Measurements from ENCODE around the gene FGD3.
"Not testable (repeated sequence)": the region's sequence is repeated elsewhere in the genome, so short reads cannot be mapped to it uniquely, and the experiment has no call there.

FGD3 gene

GRCh38 chr9:92988215-92988768 lies 41.0 kb downstream of the FGD3 start:
- H3K9me3 ChIP-seq (ENCODE audit: low read depth, low read length): 0 out of 2 replicates have a peak, but pooled peaks cover 3% of the 10 kb centered on the region
- TF ChIP-seq FOXP2 (optimal IDR thresholded peaks at IDR 0.05; ENCODE audit: control extremely low read depth, extremely low read length, insufficient read depth): no peak
- no peak for TF ChIP-seq EZH2 (IDR thresholded peaks at IDR 0.05)
- TF ChIP-seq POLR2AphosphoS5 (IDR thresholded peaks at IDR 0.05; ENCODE audit: borderline replicate concordance, low read depth, low read length): no peak
- H3K9ac ChIP-seq (ENCODE audit: insufficient read length): no peak overlapping the region
- H3K27ac ChIP-seq: no peak overlapping the region
- DNase-seq (ENCODE audit: low read depth, low spot score): no peak
- no peak overlapping the region for H3K4me3 ChIP-seq
- H3K36me3 ChIP-seq (ENCODE audit: insufficient read depth, low read length): no peaks in the 10 kb centered on the region

GRCh38 chr9:92989561-92989960 lies 42.2 kb downstream of the FGD3 start:
- DNase-seq (ENCODE audit: low read depth, low spot score): no peak
- no peak overlapping the region for H3K4me3 ChIP-seq
- no peaks in the 10 kb centered on the region for H3K36me3 ChIP-seq (ENCODE audit: insufficient read depth, low read length)
- TF ChIP-seq EZH2 (IDR thresholded peaks at IDR 0.05) (no peak), POLR2AphosphoS5 (IDR thresholded peaks at IDR 0.05; ENCODE audit: borderline replicate concordance, low read depth, low read length) (no peak)
- H3K27ac ChIP-seq: no peak overlapping the region
- H3K9me3 ChIP-seq (ENCODE audit: low read depth, low read length): no peaks in the 10 kb centered on the region
- H3K9ac ChIP-seq (ENCODE audit: insufficient read length): no peak overlapping the region

GRCh38 chr9:92990461-92990860 lies 43.1 kb downstream of the FGD3 start:
- no peak for DNase-seq (ENCODE audit: low read depth, low spot score)
- Histone ChIP-seq H3K9ac (ENCODE audit: insufficient read length) (no peak overlapping the region), H3K36me3 (ENCODE audit: insufficient read depth, low read length) (no peaks in the 10 kb centered on the region), H3K4me3 (no peak overlapping the region), H3K9me3 (ENCODE audit: low read depth, low read length) (no peaks in the 10 kb centered on the region), H3K27ac (no peak overlapping the region)
- TF ChIP-seq EZH2 (IDR thresholded peaks at IDR 0.05) (no peak), POLR2AphosphoS5 (IDR thresholded peaks at IDR 0.05; ENCODE audit: borderline replicate concordance, low read depth, low read length) (no peak), FOXP2 (optimal IDR thresholded peaks at IDR 0.05; ENCODE audit: control extremely low read depth, extremely low read length, insufficient read depth) (no peak)

GRCh38 chr9:92992549-92992948 lies 45.2 kb downstream of the FGD3 start:
- Histone ChIP-seq H3K4me3 (no peak overlapping the region), H3K27ac (no peak overlapping the region), H3K36me3 (ENCODE audit: insufficient read depth, low read length) (no peaks in the 10 kb centered on the region), H3K9ac (ENCODE audit: insufficient read length) (no peak overlapping the region), H3K9me3 (ENCODE audit: low read depth, low read length) (no peaks in the 10 kb centered on the region)
- no peak for TF ChIP-seq EZH2 (IDR thresholded peaks at IDR 0.05)
- TF ChIP-seq POLR2AphosphoS5 (IDR thresholded peaks at IDR 0.05; ENCODE audit: borderline replicate concordance, low read depth, low read length): no peak
- TF ChIP-seq FOXP2 (optimal IDR thresholded peaks at IDR 0.05; ENCODE audit: control extremely low read depth, extremely low read length, insufficient read depth): no peak
- DNase-seq (ENCODE audit: low read depth, low spot score): no peak

- not testable (repeated sequence) for H3K36me3 ChIP-seq (ENCODE audit: insufficient read depth, low read length); H3K9ac ChIP-seq (ENCODE audit: insufficient read length); DNase-seq (ENCODE audit: low read depth, low spot score)
Observed at GRCh38 chr9:92998871-92999270, 51.5 kb downstream of the FGD3 start.

GRCh38 chr9:93001031-93001430 lies 53.7 kb downstream of the FGD3 start:
- Histone ChIP-seq H3K27ac (no peak overlapping the region), H3K9me3 (ENCODE audit: low read depth, low read length) (no peaks in the 10 kb centered on the region), H3K36me3 (ENCODE audit: insufficient read depth, low read length) (no peaks in the 10 kb centered on the region), H3K9ac (ENCODE audit: insufficient read length) (no peak overlapping the region), H3K4me3 (no peak overlapping the region)
- TF ChIP-seq POLR2AphosphoS5 (IDR thresholded peaks at IDR 0.05; ENCODE audit: borderline replicate concordance, low read depth, low read length): no peak
- TF ChIP-seq EZH2 (IDR thresholded peaks at IDR 0.05): no peak
- TF ChIP-seq FOXP2 (optimal IDR thresholded peaks at IDR 0.05; ENCODE audit: control extremely low read depth, extremely low read length, insufficient read depth): no peak
- DNase-seq (ENCODE audit: low read depth, low spot score): no peak

More at GRCh38 chr9:92998871-92999270, 51.5 kb downstream of the FGD3 start:
- H3K9me3 ChIP-seq (ENCODE audit: low read depth, low read length); H3K4me3 ChIP-seq; H3K27ac ChIP-seq: not testable (repeated sequence)

- no peak for TF ChIP-seq POLR2AphosphoS5 (IDR thresholded peaks at IDR 0.05; ENCODE audit: borderline replicate concordance, low read depth, low read length)
- TF ChIP-seq FOXP2 (optimal IDR thresholded peaks at IDR 0.05; ENCODE audit: control extremely low read depth, extremely low read length, insufficient read depth): no peak
- no peak for TF ChIP-seq EZH2 (IDR thresholded peaks at IDR 0.05)
Observed at GRCh38 chr9:93002700-93003099, 55.4 kb downstream of the FGD3 start.

GRCh38 chr9:93003552-93004407 lies 56.5 kb downstream of the FGD3 start:
- no peak overlapping the region for H3K9ac ChIP-seq (ENCODE audit: insufficient read length)
- TF ChIP-seq EZH2 (IDR thresholded peaks at IDR 0.05) (no peak), POLR2AphosphoS5 (IDR thresholded peaks at IDR 0.05; ENCODE audit: borderline replicate concordance, low read depth, low read length) (no peak)
- DNase-seq (ENCODE audit: low read depth, low spot score): no peak
- H3K9me3 ChIP-seq (ENCODE audit: low read depth, low read length): no peaks in the 10 kb centered on the region
- H3K27ac ChIP-seq: no peak overlapping the region
- peak overlapping the region; percentile 56 for H3K4me3 ChIP-seq
- H3K36me3 ChIP-seq (ENCODE audit: insufficient read depth, low read length): no peaks in the 10 kb centered on the region

More at GRCh38 chr9:93002700-93003099, 55.4 kb downstream of the FGD3 start:
- Histone ChIP-seq H3K4me3 (no peak overlapping the region), H3K27ac (no peak overlapping the region), H3K9me3 (ENCODE audit: low read depth, low read length) (no peaks in the 10 kb centered on the region), H3K9ac (ENCODE audit: insufficient read length) (no peak overlapping the region), H3K36me3 (ENCODE audit: insufficient read depth, low read length) (no peaks in the 10 kb centered on the region)
- DNase-seq (ENCODE audit: low read depth, low spot score): no peak

GRCh38 chr9:93004561-93004960 lies 57.2 kb downstream of the FGD3 start:
- no peak for DNase-seq (ENCODE audit: low read depth, low spot score)
- TF ChIP-seq FOXP2 (optimal IDR thresholded peaks at IDR 0.05; ENCODE audit: control extremely low read depth, extremely low read length, insufficient read depth) (no peak), POLR2AphosphoS5 (IDR thresholded peaks at IDR 0.05; ENCODE audit: borderline replicate concordance, low read depth, low read length) (no peak), EZH2 (IDR thresholded peaks at IDR 0.05) (no peak)
- no peak overlapping the region for H3K27ac ChIP-seq
- H3K36me3 ChIP-seq (ENCODE audit: insufficient read depth, low read length): no peaks in the 10 kb centered on the region
- H3K9me3 ChIP-seq (ENCODE audit: low read depth, low read length): no peaks in the 10 kb centered on the region
- no peak overlapping the region for H3K9ac ChIP-seq (ENCODE audit: insufficient read length)
- no peak overlapping the region for H3K4me3 ChIP-seq
